HFFc6 (cell line): ENCODE results near the gene FBN1. TPM values are rescaled to one million over a fixed set of nuclear protein-coding genes. Genes with fewer than 3 reads are reported as not detected.

Experiments
- DNase-seq: peaks from one replicate; pipeline ENCODE4 v3.0.0-alpha.2; 2018
- H3K27ac Mint-ChIP-seq: 2 replicates; pipeline ENCODE4 v1.8.0; 2020; ENCODE audit warnings: mild to moderate bottlenecking, mixed read lengths
- H3K27me3 Mint-ChIP-seq: 2 replicates; pipeline ENCODE4 v1.8.0; 2021; ENCODE audit warnings: mild to moderate bottlenecking, moderate library complexity, mixed read lengths; ENCODE audit not compliant: insufficient read depth
- H3K36me3 Mint-ChIP-seq: 2 replicates; pipeline ENCODE4 v1.8.0; 2021; ENCODE audit warnings: low read depth, mixed read lengths
- H3K4me1 Mint-ChIP-seq: 2 replicates; pipeline ENCODE4 v1.8.0; 2020; ENCODE audit warnings: low read depth, mixed read lengths
- H3K4me3 Mint-ChIP-seq: 2 replicates; pipeline ENCODE4 v1.8.0; 2020; ENCODE audit warnings: mild to moderate bottlenecking, moderate library complexity, mixed read lengths
- H3K9me3 Mint-ChIP-seq: 2 replicates; pipeline ENCODE4 v1.8.0; 2020; ENCODE audit warnings: mild to moderate bottlenecking, mixed read lengths
- CTCF ChIP-seq: fragments of 200-600 bp; sonication (generic); IDR thresholded peaks from 2 replicates; pipeline ENCODE4 v1.5.0; 2021; ENCODE audit warnings: antibody characterized with exemption, mild to moderate bottlenecking
- total RNA-seq, 6 experiments: library from RNA; stranded (reverse); fragmentation: NEBNext Ultra II Directional; extraction: Animal tissue kit (Norgen Biotek cat#: 25700); gene quantifications; 2 replicates in 1 of 6; 3 replicates in 5 of 6; pipeline ENCODE4 v1.2.3, GENCODE V29; 2021

FBN1 gene
- total RNA-seq, 6 experiments from 2014 or later = 584 to 754 (median 609) TPM

DNA sequence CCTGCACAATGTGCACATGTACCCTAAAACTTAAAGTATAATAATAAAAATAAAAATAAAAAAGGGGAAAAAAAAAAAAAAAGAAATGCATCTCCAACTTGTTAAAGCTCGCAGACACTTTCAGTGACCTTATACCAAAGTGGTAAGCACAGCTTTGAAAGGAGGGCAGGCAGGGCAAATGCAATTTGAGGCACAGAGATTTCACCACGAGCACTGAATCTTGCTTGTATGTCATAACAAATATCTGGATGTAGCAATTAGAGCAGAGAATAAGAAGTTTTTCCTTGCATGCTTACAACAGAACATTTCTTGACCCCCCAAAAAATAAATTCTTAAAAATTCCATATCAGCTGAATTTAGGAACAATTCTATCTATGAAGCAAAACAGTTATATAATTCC is 66.5 kb downstream of the FBN1 start:
- H3K4me3 Mint-ChIP-seq = no peak overlapping the region
- no peaks in the 10 kb centered on the region for H3K9me3 Mint-ChIP-seq
- H3K36me3 Mint-ChIP-seq = peaks cover 95% of the 10 kb centered on the region
- peak overlapping the region; percentile 63 for H3K27ac Mint-ChIP-seq
- TF ChIP-seq CTCF = no peak
- H3K4me1 Mint-ChIP-seq = peaks cover 92% of the 10 kb centered on the region
- DNase-seq = no peak
- peaks cover 2% of the 10 kb centered on the region for H3K27me3 Mint-ChIP-seq

- no peak for TF ChIP-seq CTCF
- Mint-ChIP-seq H3K27me3 (peaks cover 2% of the 10 kb centered on the region), H3K27ac (peak overlapping the region; percentile 65), H3K36me3 (peaks cover 87% of the 10 kb centered on the region), H3K4me1 (peaks cover 86% of the 10 kb centered on the region), H3K4me3 (no peak overlapping the region; the same call in 1 of the 2 replicates), H3K9me3 (no peaks in the 10 kb centered on the region)
- peak; percentile 41 for DNase-seq
Observed at GRCh38 chr15:48577469-48577868, 68.0 kb downstream of the FBN1 start.

GRCh38 chr15:48574187-48574586 is 71.3 kb downstream of the FBN1 start:
- no peak for DNase-seq
- no peak overlapping the region for H3K4me3 Mint-ChIP-seq
- H3K4me1 Mint-ChIP-seq = peaks cover 76% of the 10 kb centered on the region
- H3K27me3 Mint-ChIP-seq = peaks cover 2% of the 10 kb centered on the region
- TF ChIP-seq CTCF = no peak
- H3K36me3 Mint-ChIP-seq = peaks cover 76% of the 10 kb centered on the region
- H3K27ac Mint-ChIP-seq = peak overlapping the region; percentile 68
- H3K9me3 Mint-ChIP-seq = no peaks in the 10 kb centered on the region

GRCh38 chr15:48573780-48574179 is 71.7 kb downstream of the FBN1 start:
- no peak for DNase-seq
- peak overlapping the region; percentile 68 for H3K27ac Mint-ChIP-seq
- no peaks in the 10 kb centered on the region for H3K9me3 Mint-ChIP-seq
- peaks cover 77% of the 10 kb centered on the region for H3K4me1 Mint-ChIP-seq
- H3K36me3 Mint-ChIP-seq = peaks cover 77% of the 10 kb centered on the region
- TF ChIP-seq CTCF = no peak
- H3K4me3 Mint-ChIP-seq = no peak overlapping the region
- peaks cover 2% of the 10 kb centered on the region for H3K27me3 Mint-ChIP-seq

GRCh38 chr15:48572823-48573222 is 72.7 kb downstream of the FBN1 start:
- peaks cover 81% of the 10 kb centered on the region for H3K36me3 Mint-ChIP-seq
- no peak for TF ChIP-seq CTCF
- no peaks in the 10 kb centered on the region for H3K9me3 Mint-ChIP-seq
- H3K27ac Mint-ChIP-seq = peak overlapping the region; percentile 34; the same call in 1 of the 2 replicates
- H3K4me3 Mint-ChIP-seq = no peak overlapping the region
- H3K4me1 Mint-ChIP-seq = peaks cover 81% of the 10 kb centered on the region
- DNase-seq = no peak
- peaks cover 2% of the 10 kb centered on the region for H3K27me3 Mint-ChIP-seq

DNA sequence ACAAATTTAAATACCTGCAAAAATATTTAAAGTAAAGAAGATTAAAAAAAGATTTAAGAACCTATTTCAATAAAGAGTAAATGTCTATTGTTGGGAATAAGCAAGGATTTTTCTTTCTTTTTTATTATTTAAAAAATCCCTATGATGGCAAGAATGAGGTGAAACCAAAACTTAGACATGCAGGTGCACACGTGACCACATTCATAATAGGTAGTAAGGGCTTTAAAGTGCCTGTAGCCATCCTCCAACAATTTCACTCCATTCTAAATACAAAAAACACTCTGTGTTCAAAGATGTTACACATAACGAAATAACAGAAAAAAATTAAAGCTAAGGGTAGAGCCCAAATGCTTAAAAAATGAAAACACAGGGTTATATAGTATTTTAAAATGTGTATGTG is 74.0 kb downstream of the FBN1 start:
- DNase-seq = no peak
- Mint-ChIP-seq H3K27ac (no peak overlapping the region), H3K27me3 (peaks cover 2% of the 10 kb centered on the region), H3K4me1 (peaks cover 81% of the 10 kb centered on the region), H3K4me3 (no peak overlapping the region), H3K9me3 (no peaks in the 10 kb centered on the region), H3K36me3 (peaks cover 75% of the 10 kb centered on the region)
- no peak for TF ChIP-seq CTCF
